NCI-H2171 treated with DMSO at 0.1 percent for 48 hours (cell line): ENCODE measurements around the gene HEG1.
"Not testable (repeated sequence)": the region's sequence is repeated elsewhere in the genome, so short reads cannot be mapped to it uniquely, and the experiment has no call there.

Experiments
- DNase-seq: peaks from one replicate; lab custom pipeline; 2025; lab: John Stamatoyannopoulos, UW

Gene HEG1

GRCh38 chr3:124986192-124987143 is 69.3 kb downstream of the HEG1 start:
- no peak for DNase-seq

- DNase-seq, result no peak
These were observed 70.4 kb downstream of the HEG1 start for GRCh38 chr3:124985349-124985748.

- no peak for DNase-seq
These were observed 71.0 kb downstream of the HEG1 start for GRCh38 chr3:124984754-124985153.

- DNase-seq, result no peak
These were observed 72.9 kb downstream of the HEG1 start for GRCh38 chr3:124982855-124983254.

GRCh38 chr3:124981472-124981871 is 74.3 kb downstream of the HEG1 start:
- no peak for DNase-seq

GRCh38 chr3:124978627-124979026 is 77.2 kb downstream of the HEG1 start:
- no peak for DNase-seq

GRCh38 chr3:124976383-124976782 is 79.4 kb downstream of the HEG1 start:
- DNase-seq, result no peak

GRCh38 chr3:124974691-124975090 is 81.1 kb downstream of the HEG1 start:
- DNase-seq, result no peak

- no peak for DNase-seq
These were observed 82.5 kb downstream of the HEG1 start for GRCh38 chr3:124973290-124973689.

GRCh38 chr3:124972457-124972856 is 83.3 kb downstream of the HEG1 start:
- peak; percentile 73 for DNase-seq

GRCh38 chr3:124969963-124970722 is 85.7 kb downstream of the HEG1 start:
- DNase-seq, result no peak

GRCh38 chr3:124969190-124969589 is 86.6 kb downstream of the HEG1 start:
- DNase-seq, result no peak

- peak; percentile 44 for DNase-seq
These were observed 87.8 kb downstream of the HEG1 start for GRCh38 chr3:124967964-124968363.

GRCh38 chr3:124966521-124967445 is 89.0 kb downstream of the HEG1 start:
- DNase-seq, result no peak

- DNase-seq, result no peak
These were observed 90.4 kb downstream of the HEG1 start for GRCh38 chr3:124965413-124965812.

GRCh38 chr3:124964387-124964786 is 91.4 kb downstream of the HEG1 start:
- DNase-seq, result no peak

- no peak for DNase-seq
These were observed 92.0 kb downstream of the HEG1 start for GRCh38 chr3:124963755-124964154.

- DNase-seq, result no peak
These were observed 93.3 kb downstream of the HEG1 start for GRCh38 chr3:124962403-124962940.

GRCh38 chr3:124960698-124961097 is 95.1 kb downstream of the HEG1 start:
- no peak for DNase-seq

- DNase-seq, result no peak
These were observed 95.7 kb downstream of the HEG1 start for GRCh38 chr3:124960105-124960504.

- not testable (repeated sequence) for DNase-seq
These were observed 97.8 kb downstream of the HEG1 start for GRCh38 chr3:124957951-124958350.
